ENCODE data around the gene NFIB.

Gene NFIB

DNA sequence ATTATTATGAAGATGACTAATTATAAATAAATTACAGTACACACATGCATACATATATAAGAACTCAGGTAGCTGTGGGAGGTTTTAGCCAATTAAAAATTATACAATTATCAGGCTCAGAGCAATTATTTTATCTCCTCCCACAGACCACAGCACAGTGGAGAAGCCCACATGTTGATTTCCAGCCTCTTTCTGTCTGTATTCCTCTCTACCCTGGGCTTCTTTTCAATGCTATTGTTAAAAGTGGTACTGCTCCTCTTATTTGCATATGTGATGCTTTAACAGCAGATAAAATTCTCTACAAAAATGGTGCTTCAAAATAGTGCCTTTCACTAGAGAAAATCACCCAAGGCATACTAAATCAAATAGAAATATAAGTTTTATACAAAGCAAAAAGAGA, 218.7 kb downstream of the NFIB start:
- FAIRE-seq = no peak

DNA sequence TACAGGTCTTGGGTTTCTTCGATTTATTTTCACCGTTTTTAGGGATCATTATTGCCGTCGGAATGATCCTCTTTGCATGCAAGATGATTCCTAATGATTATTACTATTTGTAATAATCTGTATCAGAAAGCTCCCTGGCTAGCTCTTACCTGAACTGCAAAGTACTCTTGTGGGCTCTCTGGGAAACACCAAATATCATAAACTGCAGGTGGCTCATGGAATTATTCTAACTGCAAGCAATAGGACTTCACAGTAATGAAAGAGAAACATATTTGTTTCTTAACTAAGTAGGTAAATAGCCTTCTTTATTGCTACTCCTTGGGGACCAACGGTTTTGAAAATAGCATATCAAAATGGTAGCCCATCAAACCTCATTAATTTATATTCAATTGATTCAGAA, 219.4 kb downstream of the NFIB start:
- no peak for FAIRE-seq

DNA sequence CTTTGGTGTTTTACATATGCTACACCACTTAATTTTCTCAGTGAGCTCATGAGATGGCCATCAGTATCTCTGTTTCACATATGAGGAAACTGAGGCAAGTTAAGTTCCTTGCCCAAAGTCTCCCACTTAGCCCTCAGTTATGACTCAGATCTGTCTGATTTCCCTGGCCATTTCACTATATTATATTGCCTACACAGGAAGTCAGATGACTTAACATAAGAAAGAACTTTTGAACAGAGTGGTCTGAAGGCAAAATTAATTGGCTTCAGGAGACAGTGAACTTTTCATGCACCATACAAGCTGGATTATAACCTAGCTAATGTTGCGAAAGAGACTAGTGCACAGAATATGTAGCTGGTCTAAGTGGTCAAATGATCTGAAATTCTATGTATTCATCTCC, 221.6 kb downstream of the NFIB start:
- FAIRE-seq = no peak

- FAIRE-seq = no peak
Observed at GRCh38 chr9:14089051-14089803, 224.7 kb downstream of the NFIB start.

DNA sequence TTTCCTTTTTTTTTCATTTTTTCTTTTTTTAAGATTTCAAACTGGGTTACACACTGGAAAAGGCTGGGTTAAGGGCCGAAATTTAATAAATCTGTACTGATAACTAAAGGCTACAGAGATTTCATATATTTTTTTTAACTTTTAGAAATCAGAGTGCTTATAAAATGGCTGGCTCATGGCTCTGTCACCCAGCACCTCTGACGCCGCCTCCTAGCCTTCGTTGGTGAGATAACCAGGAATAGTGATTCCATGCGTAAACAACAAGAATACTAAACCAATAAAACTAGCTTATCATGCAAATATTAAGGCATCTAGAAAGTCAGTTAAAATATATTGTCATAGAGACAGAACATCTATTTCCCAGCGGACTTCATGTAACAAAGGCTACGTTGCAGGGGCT, 226.4 kb downstream of the NFIB start:
- FAIRE-seq = no peak

DNA sequence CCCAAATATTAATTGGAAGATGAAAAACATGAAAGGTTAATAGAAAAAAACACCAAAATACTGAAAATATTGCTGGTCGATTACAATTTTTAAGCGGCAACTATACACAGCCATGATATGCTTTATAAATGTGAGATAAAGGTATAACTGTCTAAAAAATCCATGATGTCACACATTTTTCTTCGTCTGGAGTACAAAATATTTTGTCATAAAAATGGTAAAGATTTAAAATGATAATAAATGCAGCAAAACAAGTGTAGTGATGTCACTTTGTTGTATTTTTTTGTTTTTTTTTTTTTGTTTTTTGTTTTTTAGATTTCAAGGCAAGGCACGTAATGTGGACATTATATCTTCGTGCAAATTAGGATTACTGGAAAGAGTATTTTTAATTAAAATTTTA, 227.4 kb downstream of the NFIB start:
- FAIRE-seq = no peak

- no peak for FAIRE-seq
Observed at GRCh38 chr9:14085810-14086209, 228.1 kb downstream of the NFIB start.

DNA sequence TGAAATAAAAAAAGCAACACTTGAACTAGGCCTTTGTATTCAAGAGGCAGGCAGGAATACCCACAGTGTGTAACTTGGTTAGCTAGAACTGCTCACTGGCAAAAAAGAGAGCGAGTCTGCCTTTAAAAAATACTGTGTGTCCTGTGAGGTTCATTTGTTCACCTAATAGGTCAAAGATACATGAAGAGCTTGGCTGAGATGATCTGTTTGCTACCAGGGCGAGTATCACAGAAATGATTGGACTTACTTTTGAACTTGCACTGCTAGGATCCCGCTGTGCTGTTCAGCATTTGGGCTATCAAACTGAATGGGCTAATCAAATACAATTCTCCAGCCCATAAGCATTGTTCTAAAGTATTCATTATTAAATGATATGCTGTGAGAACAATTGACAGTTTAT, 229.1 kb downstream of the NFIB start:
- no peak for FAIRE-seq

GRCh38 chr9:14083366-14083765, 230.6 kb downstream of the NFIB start:
- no peak for FAIRE-seq

DNA sequence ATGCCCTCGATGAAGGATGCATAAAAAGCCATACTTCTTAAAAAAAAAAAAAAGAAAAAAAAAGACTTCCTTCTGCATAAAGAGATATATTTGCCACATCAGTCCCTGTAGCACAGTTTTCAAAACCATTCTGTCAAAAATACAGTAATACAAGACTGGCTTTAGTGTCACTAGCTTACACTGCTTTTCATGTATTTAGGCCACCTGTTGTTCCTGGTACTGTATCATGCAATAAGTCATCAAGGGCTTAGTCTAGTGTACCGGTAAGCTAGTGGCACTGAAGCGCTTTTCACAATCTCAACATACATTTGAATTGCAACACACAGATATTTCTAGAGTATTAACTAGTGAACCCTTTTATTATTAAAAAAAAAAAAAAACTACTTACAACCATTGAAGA, 231.2 kb downstream of the NFIB start:
- FAIRE-seq = no peak

DNA sequence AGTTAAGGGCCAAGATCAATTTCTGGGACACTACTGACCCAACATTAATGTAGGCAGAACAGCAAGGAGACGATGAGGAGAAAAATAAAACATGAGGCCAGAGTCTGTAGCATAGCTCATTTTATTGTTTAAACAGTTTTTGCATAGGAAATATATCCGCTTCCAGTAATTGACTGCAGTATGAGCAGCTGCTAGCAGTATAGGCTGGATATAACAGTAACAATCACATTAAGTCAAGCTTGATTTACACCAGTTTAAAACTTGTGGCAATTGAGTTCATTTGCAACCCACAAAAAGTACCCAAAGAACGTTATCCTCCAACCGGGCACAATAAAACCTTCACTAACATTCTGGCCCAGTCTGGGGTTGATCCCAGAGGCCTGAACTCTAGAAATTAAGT, 232.2 kb downstream of the NFIB start:
- no peak for FAIRE-seq

DNA sequence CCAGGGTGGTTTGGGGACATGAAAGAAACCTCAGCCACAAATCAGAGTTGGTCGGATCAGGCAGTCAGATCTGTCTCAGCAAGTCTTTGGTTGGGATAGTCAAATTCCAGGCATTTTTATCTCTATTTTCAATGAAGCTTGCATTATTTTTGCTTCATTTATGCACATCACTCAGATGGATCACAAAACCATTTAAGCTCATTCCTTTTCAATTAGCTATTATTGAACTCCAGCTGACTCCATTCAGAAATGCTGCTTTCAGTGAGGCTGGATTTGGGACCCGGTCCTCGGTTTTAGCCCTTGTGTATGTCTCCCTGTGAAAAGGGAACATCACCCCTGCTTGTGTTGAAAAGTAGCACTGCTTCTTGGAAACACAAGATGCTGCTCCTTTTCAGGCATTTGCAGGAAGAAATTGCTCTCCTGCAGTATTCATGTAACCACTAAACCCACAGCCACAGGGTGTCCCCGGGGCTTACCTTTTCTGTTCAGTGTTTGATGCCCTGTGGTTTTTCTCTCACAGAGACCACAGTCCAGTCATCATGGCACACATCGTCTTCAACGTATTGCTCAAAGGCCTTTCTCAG, 232.9 kb downstream of the NFIB start:
- FAIRE-seq = no peak

DNA sequence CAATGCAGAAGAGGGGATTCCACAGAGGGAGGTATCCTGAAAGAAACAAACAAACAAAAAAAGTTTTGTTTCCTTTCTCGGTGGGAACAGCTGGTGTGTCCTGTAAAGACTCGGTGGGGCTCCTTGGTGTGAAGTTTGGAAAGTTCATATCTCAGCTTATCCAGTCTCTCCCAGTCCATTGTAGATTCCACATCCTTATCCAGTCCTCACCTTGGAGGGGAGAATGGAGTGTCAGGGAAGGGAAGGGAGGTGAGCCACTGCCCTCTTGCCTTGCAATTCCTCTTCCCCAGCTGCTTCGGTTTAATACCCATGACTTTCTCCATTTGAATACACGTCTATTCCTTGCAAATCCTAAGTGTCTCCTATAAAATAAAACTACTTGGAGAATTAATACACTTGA, 234.5 kb downstream of the NFIB start:
- FAIRE-seq = no peak

GRCh38 chr9:14077672-14078071, 236.3 kb downstream of the NFIB start:
- no peak for FAIRE-seq

DNA sequence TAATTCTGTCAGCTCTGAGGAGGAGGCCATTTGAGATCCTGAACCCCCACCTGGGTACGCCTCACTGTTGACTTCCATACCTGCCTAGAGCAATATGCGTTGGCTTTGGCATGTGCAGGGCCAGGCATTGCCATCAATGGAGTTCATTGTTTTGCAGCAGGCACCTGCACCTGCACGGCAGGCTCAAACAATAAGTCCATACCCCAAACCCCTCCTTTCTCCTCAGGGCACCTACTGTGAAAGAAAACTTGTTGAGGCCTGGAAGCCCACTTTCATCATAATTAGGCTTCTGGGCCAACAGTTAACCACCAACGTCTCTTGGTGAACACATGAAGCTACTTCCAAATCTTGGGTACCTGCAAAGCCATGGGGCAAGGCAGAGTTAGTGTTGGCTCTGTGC, 238.7 kb downstream of the NFIB start:
- no peak for FAIRE-seq

- no peak for FAIRE-seq
Observed at GRCh38 chr9:14072850-14073249, 241.1 kb downstream of the NFIB start.

- FAIRE-seq = no peak
Observed at GRCh38 chr9:14071484-14071883, 242.5 kb downstream of the NFIB start.

GRCh38 chr9:14068690-14069089, 245.3 kb downstream of the NFIB start:
- FAIRE-seq = no peak

GRCh38 chr9:14066831-14067230, 247.1 kb downstream of the NFIB start:
- FAIRE-seq = no peak

DNA sequence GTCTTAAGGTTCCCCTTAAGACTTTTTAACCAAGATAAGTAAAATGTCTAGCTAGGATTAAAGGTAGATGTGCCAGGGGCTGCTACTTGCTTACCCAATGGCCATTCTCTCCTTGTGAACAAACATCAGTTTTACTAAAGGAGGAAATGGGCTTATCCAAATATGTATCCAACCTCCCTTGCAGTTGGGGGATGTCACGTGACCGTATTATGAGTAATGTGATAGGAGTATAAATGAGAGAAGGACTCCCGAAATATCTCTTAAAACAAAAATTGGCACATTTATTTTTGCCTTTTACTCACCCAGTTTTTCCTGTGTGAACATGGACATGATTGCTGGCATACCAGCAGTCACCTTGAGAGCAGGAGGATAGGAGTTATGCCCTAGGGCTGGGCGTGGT, 247.9 kb downstream of the NFIB start:
- no peak for FAIRE-seq

DNA sequence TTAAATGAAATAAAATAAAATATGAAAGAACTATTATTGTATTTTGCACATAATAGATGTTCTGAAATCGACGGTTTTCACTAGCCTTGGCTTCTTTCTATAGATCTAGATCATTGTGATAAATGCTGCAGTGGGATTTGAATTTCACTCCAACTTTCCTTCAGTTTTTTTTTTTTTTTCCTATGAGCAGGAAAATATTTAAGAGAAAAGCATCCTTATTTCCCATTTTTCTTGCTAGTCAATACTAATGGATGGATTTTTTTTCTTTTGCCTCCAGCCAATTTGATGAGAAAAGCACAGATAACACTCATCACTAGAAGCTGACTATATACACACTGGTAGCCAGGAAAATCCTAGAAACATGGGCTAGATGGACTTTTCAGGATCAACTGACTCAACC, 249.0 kb downstream of the NFIB start:
- FAIRE-seq = no peak

DNA sequence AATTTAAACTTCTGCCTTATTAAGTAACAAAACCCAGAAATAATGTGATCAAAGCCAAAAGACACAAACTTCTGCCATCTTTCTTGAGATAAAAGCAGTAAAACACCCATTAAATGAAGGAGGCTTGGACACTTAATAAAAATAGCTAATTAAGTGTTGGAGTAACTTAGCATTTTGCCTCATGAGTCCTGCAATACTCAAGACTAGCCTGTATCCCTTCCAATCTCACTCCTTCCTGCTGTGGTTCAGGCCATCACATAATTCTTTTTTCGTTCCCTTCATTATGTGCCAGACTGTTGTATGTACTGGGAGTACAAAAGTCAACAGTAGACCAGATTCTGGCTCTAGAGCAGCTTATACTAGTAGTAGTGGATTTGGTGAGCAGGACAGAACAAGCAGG, 250.2 kb downstream of the NFIB start:
- no peak for FAIRE-seq

- FAIRE-seq = no peak
Observed at GRCh38 chr9:14062586-14063221, 251.2 kb downstream of the NFIB start.

DNA sequence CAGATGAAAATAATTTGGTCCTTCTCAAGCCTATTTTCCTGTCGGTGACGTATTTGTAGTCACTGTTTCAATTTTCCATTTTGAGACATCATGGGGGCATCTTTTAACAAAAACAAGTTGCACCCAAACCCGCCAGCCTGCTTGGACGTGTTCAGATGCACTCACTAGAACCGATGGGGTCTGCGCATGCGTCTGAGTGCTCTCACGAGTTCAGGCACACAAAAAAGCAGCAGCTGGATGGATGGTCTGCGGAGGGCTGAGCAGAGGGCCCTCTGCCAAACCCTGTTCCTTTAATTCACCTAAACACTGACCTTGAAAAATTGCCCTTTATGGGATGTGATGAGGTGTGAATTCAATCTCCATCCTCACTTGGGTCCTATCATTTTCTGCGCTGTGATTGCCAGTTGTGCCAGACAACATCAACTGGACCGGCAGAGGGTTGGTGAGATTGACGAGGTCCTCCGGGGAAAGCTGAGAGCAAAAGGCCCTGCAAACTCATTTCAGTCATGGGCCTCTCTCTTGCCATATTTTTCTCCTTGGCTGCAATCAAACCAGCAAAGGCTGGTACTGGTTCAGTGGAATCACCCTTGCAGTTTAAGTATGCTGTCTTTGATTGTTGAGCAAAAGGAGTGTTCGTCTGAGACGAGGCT, 251.9 kb downstream of the NFIB start:
- FAIRE-seq = no peak

Measured in endometrium (tissue), 2 donors.